Suprapubic skin (tissue), 4 donors: ENCODE results near the gene PIK3R1.

Source experiments
- CTCF ChIP-seq, 2 donors: fragments of 200-600 bp in 1 of 2; fragments of 450-650 bp in 1 of 2; sonication (generic) in 1 of 2; IDR thresholded peaks; one replicate each; pipeline ENCODE4 v1.5.1; 2016 to 2019; ENCODE audit warnings: antibody characterized with exemption in 2 of 2, mild to moderate bottlenecking in 1 of 2, moderate library complexity in 1 of 2
- EP300 ChIP-seq: sonication (generic); formaldehyde crosslinking; IDR thresholded peaks from one replicate; pipeline ENCODE4 v1.6.1; 2017; ENCODE audit warnings: antibody characterized with exemption
- POLR2A ChIP-seq, 2 donors: fragments of 450-650 bp; IDR thresholded peaks; one replicate each; pipeline ENCODE4 v1.6.1; 2017; ENCODE audit warnings: antibody characterized with exemption in 2 of 2, mild to moderate bottlenecking in 2 of 2, moderate library complexity in 2 of 2
- POLR2AphosphoS5 ChIP-seq, 3 donors: sonication (generic); formaldehyde crosslinking; IDR thresholded peaks; one replicate each; pipeline ENCODE4 v1.6.1; 2017; ENCODE audit warnings: antibody characterized with exemption in 3 of 3

- TF ChIP-seq POLR2A (IDR thresholded peaks at IDR 0.05) (no peak), CTCF (IDR thresholded peaks at IDR 0.05) (no peak), POLR2AphosphoS5 (IDR thresholded peaks at IDR 0.05) (no peak), EP300 (no peak)
These were observed 54.9 kb downstream of the PIK3R1 start for GRCh38 chr5:68270399-68270975.
